GM23338 (cell line): ENCODE data around the gene ISL2. TPM values are rescaled to one million over a fixed set of nuclear protein-coding genes. Genes with fewer than 3 reads are reported as not detected.

Source experiments
- ATAC-seq: fragments of 200-7000 bp; cut with Tn5 transposase; 3 replicates; pipeline ENCODE4 v1.9.1; 2020
- DNase-seq: peaks from one replicate; pipeline ENCODE4 v3.0.0-alpha.2; 2015; ENCODE audit warnings: low spot score
- H2AFZ ChIP-seq: fragments of 200-600 bp; sonication (generic); 2 replicates; pipeline ENCODE4 v1.8.0; 2016; ENCODE audit warnings: antibody characterized with exemption, mild to moderate bottlenecking, moderate library complexity
- H3F3A ChIP-seq: fragments of 200-600 bp; sonication (generic); replicated peaks from 2 replicates; pipeline ENCODE4 v1.8.0; 2017; ENCODE audit warnings: antibody characterized with exemption, mixed run types, low read depth
- H3K27ac ChIP-seq: fragments of 200-600 bp; sonication (generic); 2 replicates; pipeline ENCODE4 v1.6.1; 2016; ENCODE audit warnings: low read depth
- H3K27me3 ChIP-seq: fragments of 200-600 bp; sonication (generic); 2 replicates; pipeline ENCODE4 v1.8.0; 2016; ENCODE audit warnings: mild to moderate bottlenecking, mixed run types, moderate library complexity; ENCODE audit not compliant: insufficient read depth
- H3K36me3 ChIP-seq: fragments of 200-600 bp; sonication (generic); 2 replicates; pipeline ENCODE4 v1.8.0; 2016; ENCODE audit warnings: mild to moderate bottlenecking; ENCODE audit not compliant: insufficient read depth
- H3K4me1 ChIP-seq: fragments of 200-600 bp; sonication (generic); 2 replicates; pipeline ENCODE4 v1.8.0; 2016; ENCODE audit warnings: mild to moderate bottlenecking, moderate library complexity; ENCODE audit not compliant: insufficient read depth
- H3K4me2 ChIP-seq: fragments of 200-600 bp; sonication (generic); 2 replicates; pipeline ENCODE4 v1.7.1; 2017; ENCODE audit warnings: mixed run types
- H3K4me3 ChIP-seq: fragments of 200-600 bp; sonication (generic); 2 replicates; pipeline ENCODE4 v1.6.1; 2016; ENCODE audit warnings: mixed run types
- H3K79me2 ChIP-seq: fragments of 200-600 bp; sonication (generic); replicated peaks from 2 replicates; pipeline ENCODE4 v1.8.0; 2017; ENCODE audit warnings: mild to moderate bottlenecking; ENCODE audit not compliant: insufficient read depth
- H3K9me2 ChIP-seq: fragments of 200-600 bp; sonication (generic); 2 replicates; pipeline ENCODE4 v1.8.0; 2017; ENCODE audit not compliant: insufficient read depth
- H4K20me1 ChIP-seq: fragments of 200-600 bp; sonication (generic); replicated peaks from 2 replicates; pipeline ENCODE4 v1.8.0; 2017; ENCODE audit warnings: mild to moderate bottlenecking; ENCODE audit not compliant: insufficient read depth
- H3K27ac Mint-ChIP-seq: 2 replicates; pipeline ENCODE4 v1.8.0; 2020; ENCODE audit warnings: inconsistent platforms, mild to moderate bottlenecking, moderate library complexity, mixed read lengths
- H3K27me3 Mint-ChIP-seq: 3 replicates; pipeline ENCODE4 v1.8.0; 2022; ENCODE audit warnings: low read depth, mild to moderate bottlenecking, moderate library complexity, mixed read lengths, inconsistent platforms; ENCODE audit not compliant: insufficient read depth, poor library complexity
- H3K36me3 Mint-ChIP-seq: 3 replicates; pipeline ENCODE4 v1.8.0; 2021; ENCODE audit warnings: low read depth, mild to moderate bottlenecking, inconsistent platforms, moderate library complexity, mixed read lengths
- H3K4me1 Mint-ChIP-seq: 3 replicates; pipeline ENCODE4 v1.8.0; 2020; ENCODE audit warnings: mild to moderate bottlenecking, inconsistent platforms, mixed read lengths
- H3K4me3 Mint-ChIP-seq: 3 replicates; pipeline ENCODE4 v1.8.0; 2021; ENCODE audit warnings: moderate library complexity, mild to moderate bottlenecking, inconsistent platforms, mixed read lengths
- H3K9me3 Mint-ChIP-seq: 3 replicates; pipeline ENCODE4 v1.8.0; 2020; ENCODE audit warnings: moderate library complexity, mild to moderate bottlenecking, inconsistent platforms, mixed read lengths
- CREB1 ChIP-seq: fragments of 250-450 bp; sonication (Bioruptor Pico); IDR thresholded peaks from 2 replicates; pipeline ENCODE4 v1.5.0; 2020; ENCODE audit warnings: low read depth, mild to moderate bottlenecking, moderate library complexity
- ETS1 ChIP-seq: IDR thresholded peaks from 2 replicates; pipeline ENCODE4 v1.6.1; 2016; ENCODE audit warnings: antibody characterized with exemption
- EZH2 ChIP-seq: fragments of 200-600 bp; sonication (generic); IDR thresholded peaks from one replicate; pipeline ENCODE4 v1.8.0; 2017; ENCODE audit warnings: antibody characterized with exemption, mild to moderate bottlenecking, low read depth; ENCODE audit not compliant: unreplicated experiment
- EZH2phosphoT487 ChIP-seq: fragments of 200-600 bp; sonication (generic); IDR thresholded peaks from one replicate; pipeline ENCODE4 v1.8.1; 2018; ENCODE audit warnings: antibody characterized with exemption; ENCODE audit not compliant: unreplicated experiment
- JUNB ChIP-seq: IDR thresholded peaks from one replicate; pipeline ENCODE4 v1.6.1; 2016; ENCODE audit warnings: antibody characterized with exemption; ENCODE audit not compliant: unreplicated experiment
- NANOG ChIP-seq: IDR thresholded peaks from 2 replicates; pipeline ENCODE4 v1.6.1; 2016; ENCODE audit warnings: antibody characterized with exemption, borderline replicate concordance
- POLR2AphosphoS5 ChIP-seq: IDR thresholded peaks from 2 replicates; pipeline ENCODE4 v1.6.1; 2016; ENCODE audit warnings: antibody characterized with exemption, low read depth
- REST ChIP-seq: IDR thresholded peaks from one replicate; pipeline ENCODE4 v1.6.1; 2018; ENCODE audit warnings: antibody characterized with exemption; ENCODE audit not compliant: unreplicated experiment
- STAT1 ChIP-seq: IDR thresholded peaks from one replicate; pipeline ENCODE4 v1.6.1; 2016; ENCODE audit warnings: antibody characterized with exemption; ENCODE audit not compliant: unreplicated experiment
- ZNF114 ChIP-seq: fragments of 250-450 bp; sonication (Bioruptor Pico); IDR thresholded peaks from 2 replicates; pipeline ENCODE4 v1.5.0; 2020; ENCODE audit warnings: mild to moderate bottlenecking, moderate library complexity
- ZNF331 ChIP-seq: fragments of 250-450 bp; sonication (Bioruptor Pico); IDR thresholded peaks from 2 replicates; pipeline ENCODE4 v1.5.0; 2020; ENCODE audit warnings: low read depth, mild to moderate bottlenecking, moderate library complexity
- polyA plus RNA-seq: library from polyadenylated mRNA; unstranded; fragments of >200 nt; fragmentation: Nextera tagmentation; extraction: Ambion mirVana; gene quantifications from 2 replicates; pipeline ENCODE4 v1.2.1, GENCODE V29; 2016
- total RNA-seq: library from RNA; depleted of rRNA; stranded (reverse); fragments of >200 nt; shearing (Covaris generic); gene quantifications from 2 replicates; pipeline ENCODE4 v1.2.3, GENCODE V29; 2014
- TF ChIP-seq, protein P1 (sequence below): fragments of 250-450 bp; sonication (Bioruptor Pico); IDR thresholded peaks from 2 replicates; pipeline ENCODE4 v1.5.0; 2020; ENCODE audit warnings: mild to moderate bottlenecking, moderate library complexity
- TF ChIP-seq, protein P2 (sequence below), 2 experiments: fragments of 200-600 bp in 1 of 2; sonication (generic) in 1 of 2; conservative IDR thresholded peaks; 2 replicates each; pipeline versions ENCODE4 v1.5.1 to v1.6.1; 2016 to 2017; ENCODE audit warnings: antibody characterized with exemption in 2 of 2, low read depth in 2 of 2, mild to moderate bottlenecking in 2 of 2, moderate library complexity in 1 of 2

Gene ISL2
- total and polyA plus RNA-seq, 2 experiments from 2014 or later, result 0.65 to 2.7 TPM

DNA sequence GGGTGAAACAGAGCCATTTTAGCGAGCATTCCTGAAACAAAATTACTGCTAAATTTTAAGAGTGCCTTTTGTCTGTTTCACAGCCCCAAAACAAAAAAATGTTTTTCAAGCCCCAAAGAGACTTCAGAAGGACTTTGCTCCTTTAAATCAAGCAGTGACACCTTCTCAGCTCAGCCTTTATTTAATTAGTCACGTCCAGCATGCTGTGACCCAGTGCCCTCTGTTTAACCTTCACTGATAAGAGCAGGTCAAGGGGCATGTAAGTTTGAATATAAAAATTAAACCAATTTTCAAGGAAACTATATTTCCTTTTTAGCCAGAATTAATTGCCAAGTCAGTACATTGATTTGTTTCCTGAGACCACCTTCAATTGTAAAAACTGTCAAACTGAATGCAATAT, 40.6 kb downstream of the ISL2 start:
- H3K4me3 ChIP-seq, result no peak overlapping the region
- H3K36me3 ChIP-seq, result no peaks in the 10 kb centered on the region
- no peak overlapping the region for H2AFZ ChIP-seq
- Mint-ChIP-seq H3K9me3 (no peaks in the 10 kb centered on the region), H3K4me1 (peaks cover 6% of the 10 kb centered on the region; the same call in 2 of the 3 replicates), H3K27ac (no peak overlapping the region), H3K36me3 (no peaks in the 10 kb centered on the region), H3K4me3 (no peak overlapping the region), H3K27me3 (no peaks in the 10 kb centered on the region)
- H4K20me1 ChIP-seq, result no peaks in the 10 kb centered on the region
- no peaks in the 10 kb centered on the region for H3F3A ChIP-seq
- H3K4me2 ChIP-seq, result no peak overlapping the region
- no peaks in the 10 kb centered on the region for H3K79me2 ChIP-seq
- H3K9me2 ChIP-seq, result no peaks in the 10 kb centered on the region
- H3K4me1 ChIP-seq, result no peaks in the 10 kb centered on the region
- DNase-seq, result no peak
- no peak for ATAC-seq
- no peak overlapping the region for H3K27ac ChIP-seq
- H3K27me3 ChIP-seq, result no peaks in the 10 kb centered on the region
- TF ChIP-seq EZH2phosphoT487 (no peak), ZNF331 (CRISPR knock-in tag) (no peak), JUNB (no peak), ZNF114 (CRISPR knock-in tag) (no peak), REST (no peak), POLR2AphosphoS5 (no peak), STAT1 (no peak), EZH2 (no peak), ETS1 (no peak), CREB1 (no peak), NANOG (no peak)
- TF ChIP-seq, protein P1, sequence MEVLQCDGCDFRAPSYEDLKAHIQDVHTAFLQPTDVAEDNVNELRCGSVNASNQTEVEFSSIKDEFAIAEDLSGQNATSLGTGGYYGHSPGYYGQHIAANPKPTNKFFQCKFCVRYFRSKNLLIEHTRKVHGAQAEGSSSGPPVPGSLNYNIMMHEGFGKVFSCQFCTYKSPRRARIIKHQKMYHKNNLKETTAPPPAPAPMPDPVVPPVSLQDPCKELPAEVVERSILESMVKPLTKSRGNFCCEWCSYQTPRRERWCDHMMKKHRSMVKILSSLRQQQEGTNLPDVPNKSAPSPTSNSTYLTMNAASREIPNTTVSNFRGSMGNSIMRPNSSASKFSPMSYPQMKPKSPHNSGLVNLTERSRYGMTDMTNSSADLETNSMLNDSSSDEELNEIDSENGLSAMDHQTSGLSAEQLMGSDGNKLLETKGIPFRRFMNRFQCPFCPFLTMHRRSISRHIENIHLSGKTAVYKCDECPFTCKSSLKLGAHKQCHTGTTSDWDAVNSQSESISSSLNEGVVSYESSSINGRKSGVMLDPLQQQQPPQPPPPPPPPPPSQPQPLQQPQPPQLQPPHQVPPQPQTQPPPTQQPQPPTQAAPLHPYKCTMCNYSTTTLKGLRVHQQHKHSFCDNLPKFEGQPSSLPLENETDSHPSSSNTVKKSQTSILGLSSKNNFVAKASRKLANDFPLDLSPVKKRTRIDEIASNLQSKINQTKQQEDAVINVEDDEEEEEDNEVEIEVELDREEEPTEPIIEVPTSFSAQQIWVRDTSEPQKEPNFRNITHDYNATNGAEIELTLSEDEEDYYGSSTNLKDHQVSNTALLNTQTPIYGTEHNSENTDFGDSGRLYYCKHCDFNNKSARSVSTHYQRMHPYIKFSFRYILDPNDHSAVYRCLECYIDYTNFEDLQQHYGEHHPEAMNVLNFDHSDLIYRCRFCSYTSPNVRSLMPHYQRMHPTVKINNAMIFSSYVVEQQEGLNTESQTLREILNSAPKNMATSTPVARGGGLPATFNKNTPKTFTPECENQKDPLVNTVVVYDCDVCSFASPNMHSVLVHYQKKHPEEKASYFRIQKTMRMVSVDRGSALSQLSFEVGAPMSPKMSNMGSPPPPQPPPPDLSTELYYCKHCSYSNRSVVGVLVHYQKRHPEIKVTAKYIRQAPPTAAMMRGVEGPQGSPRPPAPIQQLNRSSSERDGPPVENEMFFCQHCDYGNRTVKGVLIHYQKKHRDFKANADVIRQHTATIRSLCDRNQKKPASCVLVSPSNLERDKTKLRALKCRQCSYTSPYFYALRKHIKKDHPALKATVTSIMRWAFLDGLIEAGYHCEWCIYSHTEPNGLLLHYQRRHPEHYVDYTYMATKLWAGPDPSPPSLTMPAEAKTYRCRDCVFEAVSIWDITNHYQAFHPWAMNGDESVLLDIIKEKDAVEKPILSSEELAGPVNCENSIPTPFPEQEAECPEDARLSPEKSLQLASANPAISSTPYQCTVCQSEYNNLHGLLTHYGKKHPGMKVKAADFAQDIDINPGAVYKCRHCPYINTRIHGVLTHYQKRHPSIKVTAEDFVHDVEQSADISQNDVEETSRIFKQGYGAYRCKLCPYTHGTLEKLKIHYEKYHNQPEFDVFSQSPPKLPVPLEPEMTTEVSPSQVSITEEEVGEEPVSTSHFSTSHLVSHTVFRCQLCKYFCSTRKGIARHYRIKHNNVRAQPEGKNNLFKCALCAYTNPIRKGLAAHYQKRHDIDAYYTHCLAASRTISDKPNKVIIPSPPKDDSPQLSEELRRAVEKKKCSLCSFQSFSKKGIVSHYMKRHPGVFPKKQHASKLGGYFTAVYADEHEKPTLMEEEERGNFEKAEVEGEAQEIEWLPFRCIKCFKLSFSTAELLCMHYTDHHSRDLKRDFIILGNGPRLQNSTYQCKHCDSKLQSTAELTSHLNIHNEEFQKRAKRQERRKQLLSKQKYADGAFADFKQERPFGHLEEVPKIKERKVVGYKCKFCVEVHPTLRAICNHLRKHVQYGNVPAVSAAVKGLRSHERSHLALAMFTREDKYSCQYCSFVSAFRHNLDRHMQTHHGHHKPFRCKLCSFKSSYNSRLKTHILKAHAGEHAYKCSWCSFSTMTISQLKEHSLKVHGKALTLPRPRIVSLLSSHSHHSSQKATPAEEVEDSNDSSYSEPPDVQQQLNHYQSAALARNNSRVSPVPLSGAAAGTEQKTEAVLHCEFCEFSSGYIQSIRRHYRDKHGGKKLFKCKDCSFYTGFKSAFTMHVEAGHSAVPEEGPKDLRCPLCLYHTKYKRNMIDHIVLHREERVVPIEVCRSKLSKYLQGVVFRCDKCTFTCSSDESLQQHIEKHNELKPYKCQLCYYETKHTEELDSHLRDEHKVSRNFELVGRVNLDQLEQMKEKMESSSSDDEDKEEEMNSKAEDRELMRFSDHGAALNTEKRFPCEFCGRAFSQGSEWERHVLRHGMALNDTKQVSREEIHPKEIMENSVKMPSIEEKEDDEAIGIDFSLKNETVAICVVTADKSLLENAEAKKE, result no peak
- TF ChIP-seq, protein P2, sequence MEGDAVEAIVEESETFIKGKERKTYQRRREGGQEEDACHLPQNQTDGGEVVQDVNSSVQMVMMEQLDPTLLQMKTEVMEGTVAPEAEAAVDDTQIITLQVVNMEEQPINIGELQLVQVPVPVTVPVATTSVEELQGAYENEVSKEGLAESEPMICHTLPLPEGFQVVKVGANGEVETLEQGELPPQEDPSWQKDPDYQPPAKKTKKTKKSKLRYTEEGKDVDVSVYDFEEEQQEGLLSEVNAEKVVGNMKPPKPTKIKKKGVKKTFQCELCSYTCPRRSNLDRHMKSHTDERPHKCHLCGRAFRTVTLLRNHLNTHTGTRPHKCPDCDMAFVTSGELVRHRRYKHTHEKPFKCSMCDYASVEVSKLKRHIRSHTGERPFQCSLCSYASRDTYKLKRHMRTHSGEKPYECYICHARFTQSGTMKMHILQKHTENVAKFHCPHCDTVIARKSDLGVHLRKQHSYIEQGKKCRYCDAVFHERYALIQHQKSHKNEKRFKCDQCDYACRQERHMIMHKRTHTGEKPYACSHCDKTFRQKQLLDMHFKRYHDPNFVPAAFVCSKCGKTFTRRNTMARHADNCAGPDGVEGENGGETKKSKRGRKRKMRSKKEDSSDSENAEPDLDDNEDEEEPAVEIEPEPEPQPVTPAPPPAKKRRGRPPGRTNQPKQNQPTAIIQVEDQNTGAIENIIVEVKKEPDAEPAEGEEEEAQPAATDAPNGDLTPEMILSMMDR (conservative IDR thresholded peaks at IDR 0.05; ENCODE audit: low read depth in 2 of 2), result no peak
